H9 (cell line): ENCODE data around the gene CDC37L1. TPM values are rescaled to one million over a fixed set of nuclear protein-coding genes. Genes with fewer than 3 reads are reported as not detected.

Source experiments
- DNase-seq: peaks from one replicate; pipeline ENCODE4 v3.0.0-alpha.2; 2017
- H2AFZ ChIP-seq: one replicate; pipeline ENCODE4 v1.6.1; 2013; ENCODE audit warnings: mild to moderate bottlenecking, low read length, control low read depth, moderate library complexity
- H2AK5ac ChIP-seq: 2 replicates; pipeline ENCODE4 v1.6.1; 2013; ENCODE audit warnings: low read length, control low read depth, mixed read lengths; ENCODE audit not compliant: insufficient read length
- H2BK120ac ChIP-seq: one replicate; pipeline ENCODE4 v1.6.1; 2013; ENCODE audit warnings: low read depth, mild to moderate bottlenecking, low read length, control low read depth, inconsistent platforms; ENCODE audit not compliant: poor library complexity, severe bottlenecking
- H2BK12ac ChIP-seq: 2 replicates; pipeline ENCODE4 v1.6.1; 2013; ENCODE audit warnings: low read length, control low read depth, mixed read lengths, low read depth; ENCODE audit not compliant: insufficient read length
- H2BK15ac ChIP-seq: 2 replicates; pipeline ENCODE4 v1.6.1; 2013; ENCODE audit warnings: low read depth, low read length, control low read depth
- H2BK20ac ChIP-seq: one replicate; pipeline ENCODE4 v1.6.1; 2013; ENCODE audit warnings: low read depth, mild to moderate bottlenecking, low read length, control low read depth, inconsistent platforms; ENCODE audit not compliant: poor library complexity, severe bottlenecking
- H2BK5ac ChIP-seq: 2 replicates; pipeline ENCODE4 v1.6.1; 2013; ENCODE audit warnings: low read length, control low read depth, mixed read lengths; ENCODE audit not compliant: insufficient read length
- H3K14ac ChIP-seq: 2 replicates; pipeline ENCODE4 v1.6.1; 2013; ENCODE audit warnings: low read length, control low read depth; ENCODE audit not compliant: insufficient read depth
- H3K18ac ChIP-seq: 2 replicates; pipeline ENCODE4 v1.6.1; 2013; ENCODE audit warnings: low read depth, mild to moderate bottlenecking, mixed read lengths, low read length, control low read depth; ENCODE audit not compliant: insufficient read length
- H3K23ac ChIP-seq: 2 replicates; pipeline ENCODE4 v1.6.1; 2013; ENCODE audit warnings: low read length, control low read depth, mixed read lengths, low read depth; ENCODE audit not compliant: insufficient read length
- H3K23me2 ChIP-seq: 2 replicates; pipeline ENCODE4 v1.6.1; 2013; ENCODE audit warnings: low read depth, mild to moderate bottlenecking, mixed read lengths, low read length, control low read depth; ENCODE audit not compliant: insufficient read length, poor library complexity, severe bottlenecking
- H3K27ac ChIP-seq: 2 replicates; pipeline ENCODE4 v1.5.1; 2013; ENCODE audit warnings: low read length, control low read depth, mixed read lengths, low read depth; ENCODE audit not compliant: insufficient read length
- H3K27me3 ChIP-seq: 2 replicates; pipeline ENCODE4 v1.6.1; 2013; ENCODE audit warnings: low read length, control low read depth, inconsistent platforms; ENCODE audit not compliant: insufficient read depth
- H3K4ac ChIP-seq: 2 replicates; pipeline ENCODE4 v1.6.1; 2013; ENCODE audit warnings: low read depth, mild to moderate bottlenecking, control low read depth, inconsistent platforms, low read length, moderate library complexity
- H3K4me1 ChIP-seq: 2 replicates; pipeline ENCODE4 v1.6.1; 2013; ENCODE audit warnings: low read length, control low read depth, inconsistent platforms; ENCODE audit not compliant: insufficient read depth
- H3K4me2 ChIP-seq: 2 replicates; pipeline ENCODE4 v1.6.1; 2013; ENCODE audit warnings: low read length, control low read depth, mixed read lengths; ENCODE audit not compliant: insufficient read length, insufficient read depth
- H3K56ac ChIP-seq: 2 replicates; pipeline ENCODE4 v1.6.1; 2013; ENCODE audit warnings: low read depth, mild to moderate bottlenecking, mixed read lengths, low read length, control low read depth; ENCODE audit not compliant: insufficient read length
- H3K79me1 ChIP-seq: 2 replicates; pipeline ENCODE4 v1.6.1; 2013; ENCODE audit warnings: low read depth, mild to moderate bottlenecking, moderate library complexity, low read length, control low read depth, inconsistent platforms; ENCODE audit not compliant: insufficient read depth, poor library complexity, severe bottlenecking
- H3K79me2 ChIP-seq: 2 replicates; pipeline ENCODE4 v1.6.1; 2013; ENCODE audit warnings: low read length, control low read depth, inconsistent platforms; ENCODE audit not compliant: insufficient read depth
- H3K9ac ChIP-seq: 2 replicates; pipeline ENCODE4 v1.6.1; 2013; ENCODE audit warnings: low read length, control low read depth, mixed read lengths; ENCODE audit not compliant: insufficient read length; ENCODE audit errors: extremely low read depth
- H3K9me3 ChIP-seq: one replicate; pipeline ENCODE4 v1.6.1; 2013; ENCODE audit warnings: low read depth, low read length, inconsistent platforms; ENCODE audit not compliant: control insufficient read depth
- H3T11ph ChIP-seq: one replicate; pipeline ENCODE4 v1.6.1; 2013; ENCODE audit warnings: mild to moderate bottlenecking, low read length, control low read depth, inconsistent platforms
- H4K20me1 ChIP-seq: one replicate; pipeline ENCODE4 v1.6.1; 2013; ENCODE audit not compliant: control insufficient read depth, insufficient read length, insufficient read depth
- H4K5ac ChIP-seq: 2 replicates; pipeline ENCODE4 v1.6.1; 2013; ENCODE audit warnings: low read depth, mild to moderate bottlenecking, mixed read lengths, low read length, control low read depth; ENCODE audit not compliant: insufficient read length
- H4K8ac ChIP-seq: replicated peaks from 2 replicates; pipeline ENCODE4 v1.6.1; 2013; ENCODE audit warnings: low read length, control low read depth, mixed read lengths, low read depth; ENCODE audit not compliant: insufficient read length
- H4K91ac ChIP-seq: 2 replicates; pipeline ENCODE4 v1.6.1; 2013; ENCODE audit warnings: low read depth, mild to moderate bottlenecking, moderate library complexity, mixed read lengths, low read length, control low read depth; ENCODE audit not compliant: insufficient read length
- H3K27ac Mint-ChIP-seq, 3 experiments: 2 replicates in 2 of 3; 3 replicates in 1 of 3; pipeline ENCODE4 v1.8.0; 2020 to 2021; ENCODE audit warnings: mixed read lengths in 3 of 3, mild to moderate bottlenecking in 1 of 3, moderate library complexity in 1 of 3
- H3K27me3 Mint-ChIP-seq: 2 replicates; pipeline ENCODE4 v1.8.0; 2021; ENCODE audit warnings: low read depth, mild to moderate bottlenecking, moderate library complexity, mixed read lengths
- H3K36me3 Mint-ChIP-seq, 3 experiments: 2 replicates in 2 of 3; 3 replicates in 1 of 3; pipeline ENCODE4 v1.8.0; 2020 to 2021; ENCODE audit warnings: low read depth in 3 of 3, mixed read lengths in 3 of 3; ENCODE audit not compliant: insufficient read depth in 1 of 3
- H3K4me1 Mint-ChIP-seq, 2 experiments: 2 replicates each; pipeline ENCODE4 v1.8.0; 2020; ENCODE audit warnings: mixed read lengths in 2 of 2
- H3K4me3 Mint-ChIP-seq, 2 experiments: 2 replicates in 1 of 2; 3 replicates in 1 of 2; pipeline ENCODE4 v1.8.0; 2020 to 2021; ENCODE audit warnings: mild to moderate bottlenecking in 2 of 2, mixed read lengths in 2 of 2, moderate library complexity in 1 of 2
- H3K9me3 Mint-ChIP-seq, 2 experiments: 2 replicates in 1 of 2; 3 replicates in 1 of 2; pipeline ENCODE4 v1.8.0; 2020; ENCODE audit warnings: mild to moderate bottlenecking in 2 of 2, mixed read lengths in 2 of 2, moderate library complexity in 1 of 2
- WGBS: extraction: QIAGEN DNeasy Blood & Tissue Kit; methylation state at CpG from one replicate; pipeline ENCODE4 v1.1.7; 2013; ENCODE audit warnings: missing lambda C conversion rate, low lambda C conversion rate, mixed read lengths; ENCODE audit not compliant: insufficient read length; ENCODE audit errors: extremely low coverage; 5-methylcytosine and 5-hydroxymethylcytosine counted together
- total RNA-seq: library from RNA; stranded (reverse); gene quantifications from 2 replicates; pipeline ENCODE4 v1.2.1, GENCODE V29; 2021
- TF ChIP-seq, protein P1 (sequence below): fragments of 200-600 bp; sonication (generic); conservative IDR thresholded peaks from 3 replicates; pipeline ENCODE4 v1.8.0; 2021; ENCODE audit warnings: antibody characterized with exemption, mild to moderate bottlenecking

CDC37L1 gene
- total RNA-seq, 1 experiment from 2014 or later, result 17.6 TPM

DNA sequence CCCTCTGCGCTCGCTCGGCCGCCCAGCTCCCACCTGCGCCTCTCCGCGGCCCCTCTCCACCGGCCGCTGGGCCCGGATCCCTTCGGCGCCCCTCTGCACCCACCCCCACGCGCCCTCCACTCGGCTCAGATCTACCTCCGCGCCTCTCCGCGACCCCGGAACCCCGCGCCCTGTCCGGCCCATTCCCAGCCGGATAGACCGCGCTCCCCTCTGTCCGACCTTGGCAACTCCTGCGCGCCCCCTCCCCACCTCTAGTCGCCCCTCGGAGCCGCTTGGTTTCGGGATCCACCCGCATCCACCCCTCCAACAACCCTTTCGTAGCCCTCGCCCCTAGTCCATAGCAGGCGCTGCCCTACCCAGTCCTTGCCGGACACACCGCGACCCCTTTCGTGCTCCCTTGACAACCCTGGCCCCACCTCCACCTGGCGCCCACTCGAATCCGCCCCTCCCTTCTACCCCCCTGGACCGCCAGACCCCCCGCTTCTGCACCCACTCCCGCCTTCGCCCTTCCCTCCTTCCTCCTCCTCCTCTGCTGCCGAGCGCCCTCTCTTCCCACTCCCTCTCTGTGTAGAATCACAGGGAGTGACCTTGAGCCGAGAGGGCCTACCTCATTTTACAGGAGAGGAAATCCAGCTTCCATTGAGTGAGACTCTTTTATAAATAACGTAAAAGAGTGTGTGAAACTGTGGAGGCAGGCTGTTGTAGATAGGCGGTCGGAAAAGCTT is 62.2 kb downstream of the CDC37L1 start:
- H3K9me3 ChIP-seq, result no peaks in the 10 kb centered on the region
- WGBS, result no CpG with 5 or more reads among the region's 54 CpGs
- no peak overlapping the region for H3K56ac ChIP-seq
- no peak overlapping the region for H4K8ac ChIP-seq
- H4K20me1 ChIP-seq, result no peaks in the 10 kb centered on the region
- H3K36me3 Mint-ChIP-seq, result peaks cover 0 to 3% (median 0%) of the 10 kb centered on the region in 3 experiments; a peak in 4 of 7 replicates
- H3T11ph ChIP-seq, result no peak overlapping the region
- no peaks in the 10 kb centered on the region for H3K27me3 Mint-ChIP-seq
- no peak overlapping the region for H4K5ac ChIP-seq
- H3K27ac ChIP-seq, result no peak overlapping the region
- peak overlapping the region; percentile 44 for H3K4me2 ChIP-seq
- H2BK120ac ChIP-seq, result no peak overlapping the region
- H2BK12ac ChIP-seq, result no peak overlapping the region
- H3K79me2 ChIP-seq, result no peaks in the 10 kb centered on the region; the same call in 1 of the 2 replicates
- H2AK5ac ChIP-seq, result no peak overlapping the region
- H2BK5ac ChIP-seq, result no peak overlapping the region
- H3K23me2 ChIP-seq, result peaks cover 11% of the 10 kb centered on the region
- peaks cover 3% of the 10 kb centered on the region for H3K79me1 ChIP-seq
- H2AFZ ChIP-seq, result no peak overlapping the region
- peaks cover 32 to 36% of the 10 kb centered on the region in 2 experiments for H3K4me1 Mint-ChIP-seq
- peaks cover 10% of the 10 kb centered on the region; the same call in 1 of the 2 replicates for H3K4me1 ChIP-seq
- DNase-seq, result peak; percentile 52
- H2BK20ac ChIP-seq, result no peak overlapping the region
- peak overlapping the region; percentile 52; the same call in 1 of the 2 replicates for H3K14ac ChIP-seq
- no peaks in the 10 kb centered on the region for H3K9me3 Mint-ChIP-seq
- no peak overlapping the region for H3K4ac ChIP-seq
- no peak overlapping the region for H3K23ac ChIP-seq
- no peak overlapping the region for H2BK15ac ChIP-seq
- H3K9ac ChIP-seq, result peak overlapping the region; percentile 64
- TF ChIP-seq, protein P1, sequence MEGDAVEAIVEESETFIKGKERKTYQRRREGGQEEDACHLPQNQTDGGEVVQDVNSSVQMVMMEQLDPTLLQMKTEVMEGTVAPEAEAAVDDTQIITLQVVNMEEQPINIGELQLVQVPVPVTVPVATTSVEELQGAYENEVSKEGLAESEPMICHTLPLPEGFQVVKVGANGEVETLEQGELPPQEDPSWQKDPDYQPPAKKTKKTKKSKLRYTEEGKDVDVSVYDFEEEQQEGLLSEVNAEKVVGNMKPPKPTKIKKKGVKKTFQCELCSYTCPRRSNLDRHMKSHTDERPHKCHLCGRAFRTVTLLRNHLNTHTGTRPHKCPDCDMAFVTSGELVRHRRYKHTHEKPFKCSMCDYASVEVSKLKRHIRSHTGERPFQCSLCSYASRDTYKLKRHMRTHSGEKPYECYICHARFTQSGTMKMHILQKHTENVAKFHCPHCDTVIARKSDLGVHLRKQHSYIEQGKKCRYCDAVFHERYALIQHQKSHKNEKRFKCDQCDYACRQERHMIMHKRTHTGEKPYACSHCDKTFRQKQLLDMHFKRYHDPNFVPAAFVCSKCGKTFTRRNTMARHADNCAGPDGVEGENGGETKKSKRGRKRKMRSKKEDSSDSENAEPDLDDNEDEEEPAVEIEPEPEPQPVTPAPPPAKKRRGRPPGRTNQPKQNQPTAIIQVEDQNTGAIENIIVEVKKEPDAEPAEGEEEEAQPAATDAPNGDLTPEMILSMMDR, result no peak
- no peaks in the 10 kb centered on the region for H3K27me3 ChIP-seq
- H4K91ac ChIP-seq, result no peak overlapping the region
- H3K4me3 Mint-ChIP-seq, result peak overlapping the region; percentile 82 to 87
- peak overlapping the region in 1 of 3 experiments; percentile 12; a peak in 3 of 7 replicates for H3K27ac Mint-ChIP-seq
- H3K18ac ChIP-seq, result peak overlapping the region; percentile 46
